Measurements from ENCODE around the gene DIP2B.

The DIP2B gene

GRCh38 chr12:50615145-50615906 is 110.5 kb downstream of the DIP2B start:
- DNase-seq, result no peak

GRCh38 chr12:50615907-50616296 is 111.1 kb downstream of the DIP2B start:
- no peak for DNase-seq

- DNase-seq, result no peak
These were observed 112.9 kb downstream of the DIP2B start for GRCh38 chr12:50617657-50618056.

- DNase-seq, result no peak
These were observed 114.3 kb downstream of the DIP2B start for GRCh38 chr12:50618864-50619609.

- no peak for DNase-seq
These were observed 114.8 kb downstream of the DIP2B start for GRCh38 chr12:50619610-50619958.

- DNase-seq, result no peak
These were observed 115.6 kb downstream of the DIP2B start for GRCh38 chr12:50620109-50620977.

GRCh38 chr12:50620978-50621360 is 116.2 kb downstream of the DIP2B start:
- no peak for DNase-seq

GRCh38 chr12:50621399-50622300 is 116.9 kb downstream of the DIP2B start:
- no peak for DNase-seq

- no peak for DNase-seq
These were observed 120.5 kb downstream of the DIP2B start for GRCh38 chr12:50625029-50625925.

- DNase-seq, result no peak
These were observed 121.2 kb downstream of the DIP2B start for GRCh38 chr12:50626026-50626425.

- DNase-seq, result no peak
These were observed 122.7 kb downstream of the DIP2B start for GRCh38 chr12:50627491-50627890.

GRCh38 chr12:50628394-50628793 is 123.6 kb downstream of the DIP2B start:
- no peak for DNase-seq

GRCh38 chr12:50633955-50634354 is 129.2 kb downstream of the DIP2B start:
- no peak for DNase-seq

- DNase-seq, result no peak
These were observed 129.6 kb downstream of the DIP2B start for GRCh38 chr12:50634379-50634778.

GRCh38 chr12:50635364-50635763 is 130.6 kb downstream of the DIP2B start:
- no peak for DNase-seq

GRCh38 chr12:50635857-50636256 is 131.1 kb downstream of the DIP2B start:
- no peak for DNase-seq

GRCh38 chr12:50636505-50636904 is 131.7 kb downstream of the DIP2B start:
- DNase-seq, result no peak

GRCh38 chr12:50637870-50638481 is 133.2 kb downstream of the DIP2B start:
- DNase-seq, result peak; percentile 66

GRCh38 chr12:50638482-50638880 is 133.7 kb downstream of the DIP2B start:
- DNase-seq, result no peak

GRCh38 chr12:50639721-50640120 is 134.9 kb downstream of the DIP2B start:
- no peak for DNase-seq
